Calu3 (cell line): ENCODE results near the gene METTL21A. TPM values are rescaled to one million over a fixed set of nuclear protein-coding genes. Genes with fewer than 3 reads are reported as not detected.

Experiments used
- BruUV-seq: library from RNA; stranded (reverse); fragments of 400-500 nt; replicated peaks from 2 replicates; lab custom pipeline; 2021; lab: Mats Ljungman, UMichigan
- CTCF ChIA-PET: fragments of 300-600 bp; sonication (Branson Sonifier 250); formaldehyde crosslinking; loops from one replicate; lab custom pipeline; 2022; ENCODE audit warnings: antibody characterized with exemption; lab: Charles Lee
- DNase-seq: peaks from one replicate; pipeline ENCODE4 v3.0.0; 2022
- H3K27ac Mint-ChIP-seq: one replicate; pipeline ENCODE4 v1.8.0; 2022; ENCODE audit warnings: mixed read lengths; ENCODE audit not compliant: unreplicated experiment
- H3K27me3 Mint-ChIP-seq: one replicate; pipeline ENCODE4 v1.8.0; 2022; ENCODE audit warnings: mixed read lengths; ENCODE audit not compliant: unreplicated experiment
- H3K36me3 Mint-ChIP-seq: one replicate; pipeline ENCODE4 v1.8.0; 2022; ENCODE audit warnings: mild to moderate bottlenecking, moderate library complexity, mixed read lengths; ENCODE audit not compliant: insufficient read depth, unreplicated experiment
- H3K4me1 Mint-ChIP-seq: one replicate; pipeline ENCODE4 v1.8.0; 2022; ENCODE audit warnings: mild to moderate bottlenecking, low read depth, mixed read lengths; ENCODE audit not compliant: unreplicated experiment
- H3K4me3 Mint-ChIP-seq: one replicate; pipeline ENCODE4 v1.8.0; 2022; ENCODE audit warnings: mild to moderate bottlenecking, low read depth, moderate library complexity, mixed read lengths; ENCODE audit not compliant: unreplicated experiment
- H3K9me3 Mint-ChIP-seq: one replicate; pipeline ENCODE4 v1.8.0; 2022; ENCODE audit warnings: low read depth, mixed read lengths; ENCODE audit not compliant: unreplicated experiment
- intact Hi-C: fragments of 100-400 bp; cut with micrococcal nuclease; formaldehyde crosslinking; loops from one replicate; pipeline ENCODE4 v1.10.0; 2022; ENCODE audit not compliant: unreplicated experiment
- total RNA-seq: library from RNA; stranded (reverse); gene quantifications from 2 replicates; pipeline ENCODE4 v1.2.3, GENCODE V29; 2022
- TF ChIP-seq, protein P1 (sequence below): fragments of 200-600 bp; IDR thresholded peaks from one replicate; pipeline ENCODE4 v1.8.0; 2022; ENCODE audit warnings: antibody characterized with exemption; ENCODE audit not compliant: unreplicated experiment

The METTL21A gene
- total RNA-seq, 1 experiment from 2014 or later = 27.6 TPM

DNA sequence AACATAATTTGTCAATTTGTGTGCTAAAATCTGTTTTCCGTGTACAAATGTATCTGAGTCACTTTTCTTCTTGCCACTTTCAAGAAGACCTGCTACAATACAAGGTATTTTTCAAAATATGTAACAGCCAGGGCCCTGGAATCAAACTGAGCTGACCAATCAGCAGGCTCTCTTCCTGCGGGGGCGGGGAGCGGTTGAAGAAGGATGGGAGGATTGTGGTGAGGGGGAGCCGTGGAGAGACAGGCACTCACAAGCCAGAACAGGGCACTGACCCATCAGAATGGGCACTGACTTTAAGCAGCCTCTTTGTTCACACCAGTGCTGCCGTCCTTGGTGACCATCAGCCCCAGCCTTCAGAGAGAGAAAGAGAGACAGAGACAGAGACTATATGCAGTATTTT lies 45.7 kb upstream of the METTL21A start:
- H3K27ac Mint-ChIP-seq = no peak overlapping the region
- H3K4me1 Mint-ChIP-seq = no peaks in the 10 kb centered on the region
- TF ChIP-seq, protein P1, sequence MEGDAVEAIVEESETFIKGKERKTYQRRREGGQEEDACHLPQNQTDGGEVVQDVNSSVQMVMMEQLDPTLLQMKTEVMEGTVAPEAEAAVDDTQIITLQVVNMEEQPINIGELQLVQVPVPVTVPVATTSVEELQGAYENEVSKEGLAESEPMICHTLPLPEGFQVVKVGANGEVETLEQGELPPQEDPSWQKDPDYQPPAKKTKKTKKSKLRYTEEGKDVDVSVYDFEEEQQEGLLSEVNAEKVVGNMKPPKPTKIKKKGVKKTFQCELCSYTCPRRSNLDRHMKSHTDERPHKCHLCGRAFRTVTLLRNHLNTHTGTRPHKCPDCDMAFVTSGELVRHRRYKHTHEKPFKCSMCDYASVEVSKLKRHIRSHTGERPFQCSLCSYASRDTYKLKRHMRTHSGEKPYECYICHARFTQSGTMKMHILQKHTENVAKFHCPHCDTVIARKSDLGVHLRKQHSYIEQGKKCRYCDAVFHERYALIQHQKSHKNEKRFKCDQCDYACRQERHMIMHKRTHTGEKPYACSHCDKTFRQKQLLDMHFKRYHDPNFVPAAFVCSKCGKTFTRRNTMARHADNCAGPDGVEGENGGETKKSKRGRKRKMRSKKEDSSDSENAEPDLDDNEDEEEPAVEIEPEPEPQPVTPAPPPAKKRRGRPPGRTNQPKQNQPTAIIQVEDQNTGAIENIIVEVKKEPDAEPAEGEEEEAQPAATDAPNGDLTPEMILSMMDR = no peak
- CTCF ChIA-PET = no interaction called here
- no peaks in the 10 kb centered on the region for H3K27me3 Mint-ChIP-seq
- no TSS peak for BruUV-seq
- intact Hi-C loops = no loop called here
- H3K9me3 Mint-ChIP-seq = no peaks in the 10 kb centered on the region
- no peak overlapping the region for H3K4me3 Mint-ChIP-seq
- H3K36me3 Mint-ChIP-seq = no peaks in the 10 kb centered on the region
- no peak for DNase-seq

GRCh38 chr2:207663870-207664545 lies 38.8 kb upstream of the METTL21A start:
- no peaks in the 10 kb centered on the region for H3K9me3 Mint-ChIP-seq
- no peak overlapping the region for H3K27ac Mint-ChIP-seq
- no peaks in the 10 kb centered on the region for H3K36me3 Mint-ChIP-seq
- intact Hi-C loops = no loop called here
- H3K4me3 Mint-ChIP-seq = no peak overlapping the region
- no peaks in the 10 kb centered on the region for H3K4me1 Mint-ChIP-seq
- TF ChIP-seq, protein P1 = no peak
- no TSS peak for BruUV-seq
- no peaks in the 10 kb centered on the region for H3K27me3 Mint-ChIP-seq
- CTCF ChIA-PET = no interaction called here
- DNase-seq = no peak

DNA sequence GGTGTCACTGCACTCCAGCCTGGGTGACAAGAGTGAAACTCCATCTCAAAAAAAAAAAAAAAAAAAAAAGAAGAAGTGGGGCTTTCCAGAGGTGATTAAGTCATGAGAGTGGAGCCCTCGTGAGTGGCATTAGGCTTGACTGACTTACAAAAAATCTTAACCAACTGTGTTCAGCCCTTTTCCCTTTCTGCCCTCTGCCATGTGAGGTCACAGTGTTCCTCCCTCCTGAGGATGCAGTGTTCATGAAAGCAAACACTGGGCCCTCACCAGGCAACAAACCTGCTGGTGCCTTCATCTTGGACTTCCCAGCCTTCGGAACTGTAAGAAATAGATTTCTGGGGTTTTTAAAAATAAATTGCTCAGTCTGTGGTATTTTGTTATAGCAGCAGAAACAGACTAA lies 37.0 kb upstream of the METTL21A start:
- BruUV-seq = no TSS peak

GRCh38 chr2:207660994-207661393 lies 35.8 kb upstream of the METTL21A start:
- Mint-ChIP-seq H3K4me3 (no peak overlapping the region), H3K27ac (no peak overlapping the region), H3K4me1 (no peaks in the 10 kb centered on the region), H3K36me3 (no peaks in the 10 kb centered on the region), H3K9me3 (peaks cover under 1% of the 10 kb centered on the region), H3K27me3 (no peaks in the 10 kb centered on the region)
- TF ChIP-seq, protein P1 = no peak
- no TSS peak for BruUV-seq
- DNase-seq = no peak
- CTCF ChIA-PET = no interaction called here
- intact Hi-C loops = no loop called here

More for the DNA sequence above, 37.0 kb upstream of the METTL21A start:
- intact Hi-C loops = no loop called here
- H3K4me3 Mint-ChIP-seq = no peak overlapping the region
- CTCF ChIA-PET = no interaction called here
- no peaks in the 10 kb centered on the region for H3K9me3 Mint-ChIP-seq
- H3K27ac Mint-ChIP-seq = no peak overlapping the region
- DNase-seq = no peak
- no peaks in the 10 kb centered on the region for H3K27me3 Mint-ChIP-seq
- TF ChIP-seq, protein P1 = no peak
- H3K36me3 Mint-ChIP-seq = no peaks in the 10 kb centered on the region
- no peaks in the 10 kb centered on the region for H3K4me1 Mint-ChIP-seq
